ENCODE measurements around the gene IPO13.

The IPO13 gene

GRCh38 chr1:43982241-43982640, 35.5 kb downstream of the IPO13 start:
- TF ChIP-seq POLR2AphosphoS5 (IDR thresholded peaks at IDR 0.05; ENCODE audit: low read depth, low read length) (no peak), POU2F2 (IDR thresholded peaks at IDR 0.05; ENCODE audit: low read depth, low read length) (no peak), POLR2A (IDR thresholded peaks at IDR 0.05; ENCODE audit: low read depth, low read length) (no peak), SPI1 (IDR thresholded peaks at IDR 0.05; ENCODE audit: low read depth, low read length) (no peak), TAF1 (IDR thresholded peaks at IDR 0.05; ENCODE audit: low read depth, low read length) (no peak), PAX5 (IDR thresholded peaks at IDR 0.05; ENCODE audit: insufficient read depth, low read length, severe bottlenecking) (no peak)
- no peak for FAIRE-seq

GRCh38 chr1:43982808-43983207, 36.1 kb downstream of the IPO13 start:
- TF ChIP-seq POU2F2 (IDR thresholded peaks at IDR 0.05; ENCODE audit: low read depth, low read length) (no peak), TAF1 (IDR thresholded peaks at IDR 0.05; ENCODE audit: low read depth, low read length) (no peak), POLR2A (IDR thresholded peaks at IDR 0.05; ENCODE audit: low read depth, low read length) (no peak), POLR2AphosphoS5 (IDR thresholded peaks at IDR 0.05; ENCODE audit: low read depth, low read length) (no peak), PAX5 (IDR thresholded peaks at IDR 0.05; ENCODE audit: insufficient read depth, low read length, severe bottlenecking) (no peak), SPI1 (IDR thresholded peaks at IDR 0.05; ENCODE audit: low read depth, low read length) (no peak)
- FAIRE-seq: no peak

More at GRCh38 chr1:43982241-43982640, 35.5 kb downstream of the IPO13 start:
- no peak for DNase-seq (ENCODE audit: insufficient read length, low spot score)

GRCh38 chr1:43983253-43983899, 36.6 kb downstream of the IPO13 start:
- DNase-seq (ENCODE audit: insufficient read length, low spot score): no peak
- TF ChIP-seq POLR2AphosphoS5 (IDR thresholded peaks at IDR 0.05; ENCODE audit: low read depth, low read length) (no peak), TAF1 (IDR thresholded peaks at IDR 0.05; ENCODE audit: low read depth, low read length) (no peak), SPI1 (IDR thresholded peaks at IDR 0.05; ENCODE audit: low read depth, low read length) (no peak), POU2F2 (IDR thresholded peaks at IDR 0.05; ENCODE audit: low read depth, low read length) (no peak), PAX5 (IDR thresholded peaks at IDR 0.05; ENCODE audit: insufficient read depth, low read length, severe bottlenecking) (no peak), POLR2A (IDR thresholded peaks at IDR 0.05; ENCODE audit: low read depth, low read length) (no peak)
- FAIRE-seq: no peak

More at GRCh38 chr1:43982808-43983207, 36.1 kb downstream of the IPO13 start:
- DNase-seq (ENCODE audit: insufficient read length, low spot score): no peak

- FAIRE-seq (no peak), DNase-seq (ENCODE audit: insufficient read length, low spot score) (no peak)
- TF ChIP-seq PAX5 (IDR thresholded peaks at IDR 0.05; ENCODE audit: insufficient read depth, low read length, severe bottlenecking) (no peak), POU2F2 (IDR thresholded peaks at IDR 0.05; ENCODE audit: low read depth, low read length) (no peak)
Observed at GRCh38 chr1:43984855-43985254, 38.1 kb downstream of the IPO13 start.

DNA sequence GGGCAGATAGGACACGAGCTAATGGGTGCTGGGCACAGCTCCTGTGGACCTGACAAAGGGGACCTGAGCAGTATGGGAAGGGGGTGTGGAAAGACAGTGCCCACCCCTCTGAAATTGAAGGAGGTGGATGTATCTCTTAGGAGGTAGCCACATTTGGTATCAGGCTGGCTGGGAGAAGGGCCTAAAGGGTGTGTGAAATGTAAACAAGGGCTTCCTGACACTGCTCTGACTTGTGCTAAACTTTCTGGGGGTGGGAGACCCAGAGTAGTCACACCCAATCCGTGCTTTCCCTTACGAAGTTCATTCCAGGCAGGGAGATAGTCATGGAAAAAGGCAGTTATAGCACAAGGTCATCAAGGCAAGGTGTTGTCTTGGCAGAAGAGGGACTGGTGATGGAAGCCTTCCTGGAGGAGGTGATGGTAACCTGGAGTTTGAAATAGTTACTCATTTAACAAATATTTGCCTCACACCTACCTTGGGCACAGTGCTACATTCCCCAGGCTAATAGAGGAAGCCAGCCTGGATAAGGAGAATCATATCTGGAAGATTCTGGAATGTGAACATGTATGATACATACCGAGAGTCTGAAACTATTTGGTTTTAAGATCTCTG, 39.3 kb downstream of the IPO13 start:
- FAIRE-seq (no peak), DNase-seq (ENCODE audit: insufficient read length, low spot score) (no peak)
- TF ChIP-seq TAF1 (IDR thresholded peaks at IDR 0.05; ENCODE audit: low read depth, low read length): no peak
- TF ChIP-seq PAX5 (IDR thresholded peaks at IDR 0.05; ENCODE audit: insufficient read depth, low read length, severe bottlenecking): no peak
- no peak for TF ChIP-seq POLR2AphosphoS5 (IDR thresholded peaks at IDR 0.05; ENCODE audit: low read depth, low read length)
- no peak for TF ChIP-seq POLR2A (IDR thresholded peaks at IDR 0.05; ENCODE audit: low read depth, low read length)
- no peak for TF ChIP-seq SPI1 (IDR thresholded peaks at IDR 0.05; ENCODE audit: low read depth, low read length)
- TF ChIP-seq POU2F2 (IDR thresholded peaks at IDR 0.05; ENCODE audit: low read depth, low read length): no peak

DNA sequence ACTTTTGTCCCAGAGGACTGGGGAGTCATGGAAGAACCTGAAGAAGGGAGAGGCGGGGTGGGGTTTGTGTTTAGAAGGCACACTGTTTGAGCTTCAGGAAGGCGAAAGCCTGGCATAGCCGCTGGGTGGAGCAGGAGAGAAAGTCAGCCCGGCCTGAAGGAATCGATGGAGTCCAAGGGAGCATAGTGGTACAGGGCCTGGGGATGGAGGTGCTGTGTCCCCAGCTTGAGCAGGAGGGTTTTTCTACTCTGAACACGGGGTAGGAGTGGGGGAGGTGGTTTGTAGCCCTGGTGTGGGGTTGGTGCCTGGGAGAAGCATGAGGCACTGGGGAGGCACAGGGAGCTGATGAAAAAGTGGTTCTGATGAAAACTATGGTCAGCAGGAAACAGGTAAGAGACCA, 40.0 kb downstream of the IPO13 start:
- TF ChIP-seq PAX5 (IDR thresholded peaks at IDR 0.05; ENCODE audit: insufficient read depth, low read length, severe bottlenecking) (no peak), TAF1 (IDR thresholded peaks at IDR 0.05; ENCODE audit: low read depth, low read length) (no peak), SPI1 (IDR thresholded peaks at IDR 0.05; ENCODE audit: low read depth, low read length) (no peak), POU2F2 (IDR thresholded peaks at IDR 0.05; ENCODE audit: low read depth, low read length) (no peak), POLR2AphosphoS5 (IDR thresholded peaks at IDR 0.05; ENCODE audit: low read depth, low read length) (no peak), POLR2A (IDR thresholded peaks at IDR 0.05; ENCODE audit: low read depth, low read length) (no peak)
- DNase-seq (ENCODE audit: insufficient read length, low spot score) (no peak), FAIRE-seq (no peak)

- FAIRE-seq: no peak
- TF ChIP-seq POU2F2 (IDR thresholded peaks at IDR 0.05; ENCODE audit: low read depth, low read length): no peak
- no peak for TF ChIP-seq TAF1 (IDR thresholded peaks at IDR 0.05; ENCODE audit: low read depth, low read length)
- no peak for TF ChIP-seq POLR2AphosphoS5 (IDR thresholded peaks at IDR 0.05; ENCODE audit: low read depth, low read length)
- no peak for TF ChIP-seq PAX5 (IDR thresholded peaks at IDR 0.05; ENCODE audit: insufficient read depth, low read length, severe bottlenecking)
- no peak for TF ChIP-seq POLR2A (IDR thresholded peaks at IDR 0.05; ENCODE audit: low read depth, low read length)
- no peak for TF ChIP-seq SPI1 (IDR thresholded peaks at IDR 0.05; ENCODE audit: low read depth, low read length)
- DNase-seq (ENCODE audit: insufficient read length, low spot score): no peak
Observed at GRCh38 chr1:43987159-43987902, 40.6 kb downstream of the IPO13 start.

DNA sequence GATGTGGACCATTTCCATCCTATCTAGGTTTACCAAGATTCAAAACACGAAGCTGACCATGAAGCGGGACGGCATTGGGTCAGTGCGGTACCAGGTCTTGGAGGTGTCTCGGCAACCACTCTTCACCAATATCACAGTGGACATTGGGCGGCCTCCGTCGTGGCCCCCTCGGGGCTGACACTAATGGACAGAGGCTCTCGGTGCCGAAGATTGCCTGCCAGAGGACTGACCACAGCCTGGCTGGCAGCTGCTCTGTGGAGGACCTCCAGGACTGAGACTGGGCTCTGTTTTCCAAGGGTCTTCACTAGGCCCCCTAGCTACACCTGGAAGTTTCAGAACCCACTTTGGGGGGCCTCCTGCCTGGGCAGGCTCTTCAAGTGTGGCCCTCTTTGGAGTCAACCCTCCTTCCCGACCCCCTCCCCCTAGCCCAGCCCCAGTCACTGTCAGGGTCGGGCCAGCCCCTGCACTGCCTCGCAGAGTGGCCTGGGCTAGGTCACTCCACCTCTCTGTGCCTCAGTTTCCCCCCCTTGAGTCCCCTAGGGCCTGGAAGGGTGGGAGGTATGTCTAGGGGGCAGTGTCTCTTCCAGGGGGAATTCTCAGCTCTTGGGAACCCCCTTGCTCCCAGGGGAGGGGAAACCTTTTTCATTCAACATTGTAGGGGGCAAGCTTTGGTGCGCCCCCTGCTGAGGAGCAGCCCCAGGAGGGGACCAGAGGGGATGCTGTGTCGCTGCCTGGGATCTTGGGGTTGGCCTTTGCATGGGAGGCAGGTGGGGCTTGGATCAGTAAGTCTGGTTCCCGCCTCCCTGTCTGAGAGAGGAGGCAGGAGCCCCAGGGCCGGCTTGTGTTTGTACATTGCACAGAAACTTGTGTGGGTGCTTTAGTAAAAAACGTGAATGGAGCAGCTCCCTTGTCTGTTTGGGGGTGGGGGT, 43.8 kb downstream of the IPO13 start:
- no peak for FAIRE-seq
- DNase-seq (ENCODE audit: insufficient read length, low spot score): no peak
- TF ChIP-seq TAF1 (IDR thresholded peaks at IDR 0.05; ENCODE audit: low read depth, low read length): no peak
- TF ChIP-seq POU2F2 (IDR thresholded peaks at IDR 0.05; ENCODE audit: low read depth, low read length): no peak
- TF ChIP-seq SPI1 (IDR thresholded peaks at IDR 0.05; ENCODE audit: low read depth, low read length): no peak
- no peak for TF ChIP-seq POLR2A (IDR thresholded peaks at IDR 0.05; ENCODE audit: low read depth, low read length)
- no peak for TF ChIP-seq PAX5 (IDR thresholded peaks at IDR 0.05; ENCODE audit: insufficient read depth, low read length, severe bottlenecking)
- no peak for TF ChIP-seq POLR2AphosphoS5 (IDR thresholded peaks at IDR 0.05; ENCODE audit: low read depth, low read length)

Measured in GM12891 (cell line).